Amniotic stem cell (primary cell): ENCODE results near the gene PLXDC1.
"Not testable (repeated sequence)": the region's sequence is repeated elsewhere in the genome, so short reads cannot be mapped to it uniquely, and the experiment has no call there.

Source experiments
- DNase-seq: peaks from one replicate; lab custom pipeline; 2025; lab: John Stamatoyannopoulos, UW

Gene PLXDC1

DNA sequence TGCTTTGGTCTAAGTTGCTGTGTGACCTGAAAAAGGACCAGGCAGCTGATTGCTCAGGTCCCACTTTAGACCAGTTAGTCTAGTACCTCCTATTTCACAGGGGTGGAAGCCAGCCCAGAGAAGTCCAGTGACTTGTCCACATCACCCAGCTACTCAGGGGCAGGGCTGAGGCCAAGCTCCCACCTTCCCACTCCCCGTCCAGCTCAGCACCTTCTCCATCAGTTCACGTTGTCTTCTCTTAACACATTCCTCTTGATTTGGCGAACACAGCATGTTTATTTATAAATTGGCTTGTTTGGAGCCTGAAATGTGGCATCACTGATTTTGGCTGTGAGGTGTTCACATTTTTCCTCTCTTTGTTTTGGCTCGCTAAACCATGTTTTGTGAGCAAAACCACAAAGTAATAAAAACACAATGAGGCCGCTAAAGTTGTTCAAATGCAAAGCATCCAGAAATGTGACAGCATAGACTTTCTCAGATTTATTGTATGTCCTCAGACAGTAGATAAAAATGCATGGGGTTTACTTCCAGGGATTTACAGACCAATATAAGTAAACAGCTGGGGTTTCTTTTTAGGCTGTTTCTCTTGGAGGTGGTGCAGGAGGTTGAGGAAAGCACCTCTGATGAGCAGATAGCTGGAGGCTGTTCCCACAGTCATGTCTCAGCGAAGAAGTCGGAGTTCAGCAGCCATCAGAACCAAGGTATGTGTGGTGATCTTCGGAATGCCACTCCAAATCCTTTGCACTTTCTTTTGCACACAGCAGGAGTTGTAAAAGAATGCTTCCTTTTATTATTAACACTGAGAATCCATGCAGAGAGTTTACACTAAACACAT lies 88.4 kb downstream of the PLXDC1 start:
- no peak for DNase-seq

DNA sequence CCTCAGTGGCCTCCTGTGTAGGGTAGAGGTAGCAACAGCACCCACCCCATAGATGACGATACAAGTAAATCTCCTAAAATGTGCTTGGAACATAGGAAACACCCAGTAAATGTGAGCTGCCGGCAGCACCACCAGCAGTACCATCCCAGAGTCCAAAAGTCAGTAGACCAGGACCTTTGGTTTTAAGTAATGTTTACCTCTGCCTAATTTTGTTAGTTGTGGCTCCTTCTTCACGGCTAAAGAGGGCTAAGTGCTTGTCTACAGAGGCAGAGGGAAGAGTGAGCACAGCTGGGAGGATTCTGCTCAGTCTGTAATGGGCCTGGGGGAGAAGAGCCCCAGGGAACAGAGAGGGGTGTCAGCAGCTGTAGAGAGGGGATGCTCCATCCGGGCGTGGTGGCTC lies 92.9 kb downstream of the PLXDC1 start:
- DNase-seq, result no peak

DNA sequence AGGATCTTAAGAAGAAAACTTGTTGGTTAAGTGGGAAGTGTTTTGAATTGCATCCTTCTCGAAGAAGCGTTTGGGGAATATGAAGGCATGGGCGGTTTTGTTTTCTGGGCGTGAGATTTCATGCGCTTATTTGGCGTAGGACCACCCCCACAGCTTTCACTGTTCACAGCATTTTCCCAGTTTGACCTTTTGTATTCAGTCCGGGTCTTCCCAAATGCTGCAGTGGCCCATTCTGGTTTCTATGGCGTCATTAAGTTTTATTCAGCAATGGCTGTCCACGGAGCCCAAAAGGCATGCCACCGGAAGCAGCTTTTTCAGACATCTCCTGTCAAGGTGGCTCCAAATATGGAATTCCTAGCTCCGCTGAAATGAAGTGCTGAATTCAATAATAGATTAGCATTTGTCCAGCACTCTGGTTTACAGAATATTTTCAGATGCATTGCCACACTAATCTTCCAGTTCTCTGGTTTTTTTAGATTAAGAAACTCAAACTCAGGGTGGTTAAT lies 93.7 kb downstream of the PLXDC1 start:
- DNase-seq, result no peak

DNA sequence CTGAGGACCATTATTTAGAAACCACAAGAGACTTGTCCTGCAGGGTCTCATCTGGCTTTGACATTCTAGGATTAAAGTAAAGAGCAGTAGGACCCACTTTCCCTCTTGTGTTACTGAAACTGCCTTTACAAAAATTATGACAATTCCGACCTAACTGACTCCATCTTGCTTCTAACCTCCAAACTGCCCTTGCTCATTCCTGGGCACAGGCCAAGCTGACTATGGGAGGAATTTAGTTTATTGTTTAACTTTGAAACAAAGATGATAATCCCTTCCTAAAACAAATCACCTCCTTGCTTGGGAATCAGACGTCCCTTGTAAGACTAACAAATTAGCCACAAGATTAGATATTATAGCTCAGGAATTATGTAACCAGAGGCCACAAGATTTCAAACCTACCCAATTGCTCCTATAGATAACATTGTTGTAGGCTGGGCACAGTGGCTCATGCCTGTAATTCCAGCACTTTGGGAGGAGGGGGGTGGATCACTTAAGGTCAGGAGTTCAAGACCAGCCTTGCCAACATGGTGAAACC lies 97.3 kb downstream of the PLXDC1 start:
- DNase-seq, result no peak

DNA sequence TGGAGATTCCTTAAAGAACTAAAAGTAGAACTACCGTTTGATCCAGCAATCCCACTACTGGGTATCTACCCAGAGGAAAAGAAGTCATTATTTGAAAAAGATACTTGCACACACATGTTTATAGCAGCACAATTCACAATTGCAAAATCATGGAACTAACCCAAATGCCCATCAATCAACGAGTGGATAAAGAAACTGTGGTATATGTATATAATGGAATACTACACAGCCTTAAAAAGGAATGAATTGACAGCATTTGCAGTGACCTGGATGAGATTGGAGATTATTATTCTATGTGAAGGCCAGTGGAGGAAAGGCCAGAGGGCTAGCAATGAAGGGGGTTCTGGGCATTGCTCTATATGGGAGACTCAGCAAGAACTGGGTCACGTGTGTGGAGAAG lies 99.0 kb downstream of the PLXDC1 start:
- not testable (repeated sequence) for DNase-seq

DNA sequence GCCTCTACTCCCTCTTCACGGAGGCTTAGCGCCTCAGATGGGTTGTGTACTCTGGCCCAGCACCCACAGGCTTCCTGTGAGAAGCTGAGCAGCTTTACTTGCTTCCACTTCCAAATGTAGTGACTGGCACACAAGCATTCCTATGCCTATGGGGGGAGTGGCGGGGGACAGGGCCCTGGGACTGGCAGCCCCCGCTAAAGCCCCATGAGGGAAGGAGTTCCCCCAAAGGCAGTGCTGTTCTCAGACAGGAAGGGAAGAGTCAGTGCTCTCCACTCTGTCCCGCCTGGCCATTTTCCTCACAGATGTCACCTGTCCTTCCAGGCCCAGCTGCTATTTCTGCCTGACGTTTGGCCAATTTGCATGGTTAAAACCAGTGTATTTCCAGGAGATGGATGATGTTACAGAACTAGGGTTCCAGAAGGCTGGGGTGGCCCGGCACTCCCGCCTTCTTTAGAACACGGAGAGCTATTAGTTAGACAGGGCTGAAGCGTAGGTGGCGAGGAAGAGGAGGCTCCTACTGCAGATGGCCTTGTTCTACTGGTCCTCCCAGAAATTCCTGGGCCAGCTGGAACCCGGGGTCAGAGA lies 100.3 kb downstream of the PLXDC1 start:
- DNase-seq, result no peak

DNA sequence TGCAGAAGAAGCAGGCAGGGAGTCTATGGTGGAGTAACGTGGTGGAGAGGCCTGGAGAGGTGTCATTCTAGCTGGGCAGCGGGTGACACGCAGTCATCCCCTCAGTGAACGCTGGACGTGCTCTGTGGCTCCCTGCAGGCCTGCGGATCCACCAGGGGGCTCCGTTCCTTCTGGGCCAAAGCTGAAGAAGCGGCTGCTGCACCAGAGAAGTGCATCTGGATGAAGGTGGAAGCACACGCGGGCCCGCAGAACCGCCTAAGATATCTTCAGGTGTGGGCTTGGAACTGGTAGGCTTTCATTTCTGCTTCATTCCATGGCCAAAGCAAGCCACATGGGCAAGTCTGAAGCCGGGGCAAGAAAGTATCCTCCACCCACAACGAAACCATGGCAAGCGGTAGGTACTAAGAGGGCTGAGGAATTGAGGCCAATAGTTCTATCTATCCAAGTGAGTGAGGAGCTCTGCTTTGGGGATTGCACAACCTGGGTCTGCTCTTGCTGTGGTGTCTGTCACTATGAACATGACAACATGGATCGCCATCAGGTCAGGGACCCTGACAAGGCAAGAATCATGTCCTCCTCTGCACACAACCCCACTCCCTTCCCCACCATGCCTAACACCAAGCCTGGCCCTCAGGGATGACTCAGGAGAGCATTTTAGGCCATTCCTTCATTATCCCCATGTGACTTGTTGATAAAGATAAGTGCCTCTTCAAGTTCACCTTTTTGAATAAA lies 105.3 kb downstream of the PLXDC1 start:
- DNase-seq, result no peak

DNA sequence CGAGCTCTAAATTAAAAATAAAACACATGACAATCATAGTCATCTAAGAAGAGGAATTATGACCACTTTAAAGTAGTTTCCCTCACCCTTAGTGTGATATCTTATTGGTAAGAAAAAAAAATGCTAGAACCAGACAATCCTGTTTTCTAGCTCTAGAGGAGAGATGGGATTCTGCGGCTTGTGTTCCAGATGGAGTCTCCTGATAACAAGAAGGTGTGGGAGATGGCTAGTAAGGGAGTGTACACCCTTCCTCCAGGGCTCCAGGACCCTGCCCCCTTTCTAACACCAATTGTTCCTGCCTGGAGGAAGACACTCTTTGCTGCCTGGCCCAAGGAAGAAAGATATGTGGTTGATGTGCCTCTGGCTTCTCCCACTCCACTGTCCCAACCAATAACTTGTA lies 115.4 kb downstream of the PLXDC1 start:
- DNase-seq, result no peak

DNA sequence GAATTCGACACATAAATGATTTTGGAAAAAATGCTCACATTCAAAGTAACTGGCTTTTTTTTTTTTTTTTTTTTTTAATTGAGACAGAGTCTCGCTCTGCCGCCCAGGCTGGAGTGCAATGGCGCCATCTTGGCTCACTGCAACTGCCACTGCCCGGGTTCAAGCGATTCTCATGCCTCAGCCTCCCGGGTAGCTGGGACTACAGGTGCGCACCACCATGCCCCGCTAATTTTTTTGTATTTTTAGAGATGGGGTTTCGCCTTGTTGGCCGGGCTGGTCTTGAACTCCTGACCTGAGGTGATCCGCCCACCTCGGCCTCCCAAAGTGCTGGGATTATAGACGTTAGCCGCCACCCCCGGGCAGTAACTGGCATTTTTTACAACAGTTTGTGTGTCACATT lies 115.9 kb downstream of the PLXDC1 start:
- not testable (repeated sequence) for DNase-seq

DNA sequence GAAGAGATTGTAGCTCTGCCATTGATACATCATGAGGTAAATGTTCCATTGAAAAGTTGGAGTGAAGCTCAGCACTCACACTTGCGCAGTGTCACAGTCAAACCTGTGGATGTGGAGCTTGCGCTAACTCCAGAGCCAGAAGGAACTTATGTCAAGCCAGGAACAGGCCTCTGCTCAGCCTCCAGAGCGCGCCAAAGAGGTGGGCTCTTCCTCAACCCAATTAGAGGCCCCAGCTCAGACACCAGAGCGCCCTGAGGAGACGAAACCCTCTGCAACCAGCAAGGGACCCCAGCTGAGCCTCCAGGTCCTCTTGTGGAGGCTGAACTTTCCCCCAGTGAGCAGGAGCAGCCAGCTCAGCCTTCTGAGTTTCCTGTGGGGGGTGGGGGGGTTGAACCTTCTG lies 122.7 kb downstream of the PLXDC1 start:
- no peak for DNase-seq

DNA sequence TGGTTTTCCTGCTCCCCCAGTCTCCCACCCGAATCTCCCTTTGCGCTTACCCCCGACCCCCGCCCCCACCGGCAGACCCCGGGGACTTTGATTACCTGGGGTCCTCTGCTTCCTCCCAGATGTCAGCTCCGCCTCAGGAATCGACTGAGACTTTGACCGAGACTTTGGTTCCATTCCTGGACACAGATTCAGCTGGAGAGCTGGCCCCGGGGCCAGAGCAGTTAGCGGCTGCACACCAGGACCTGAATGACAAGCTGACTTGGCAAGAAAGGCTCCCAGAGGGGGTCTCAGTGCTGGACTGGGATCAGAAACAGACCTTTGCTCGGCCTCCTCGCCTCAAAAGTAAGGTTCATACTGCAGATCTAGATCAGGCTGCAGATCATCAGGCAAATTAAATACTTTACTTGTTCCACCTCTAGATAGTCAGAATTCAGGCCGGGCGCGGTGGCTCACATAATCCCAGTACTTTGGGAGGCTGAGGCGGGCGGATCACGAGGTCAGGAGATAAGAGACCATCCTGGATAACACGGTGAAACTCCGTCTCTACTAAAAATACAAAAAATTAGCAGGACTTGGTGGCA lies 123.9 kb downstream of the PLXDC1 start:
- no peak for DNase-seq

DNA sequence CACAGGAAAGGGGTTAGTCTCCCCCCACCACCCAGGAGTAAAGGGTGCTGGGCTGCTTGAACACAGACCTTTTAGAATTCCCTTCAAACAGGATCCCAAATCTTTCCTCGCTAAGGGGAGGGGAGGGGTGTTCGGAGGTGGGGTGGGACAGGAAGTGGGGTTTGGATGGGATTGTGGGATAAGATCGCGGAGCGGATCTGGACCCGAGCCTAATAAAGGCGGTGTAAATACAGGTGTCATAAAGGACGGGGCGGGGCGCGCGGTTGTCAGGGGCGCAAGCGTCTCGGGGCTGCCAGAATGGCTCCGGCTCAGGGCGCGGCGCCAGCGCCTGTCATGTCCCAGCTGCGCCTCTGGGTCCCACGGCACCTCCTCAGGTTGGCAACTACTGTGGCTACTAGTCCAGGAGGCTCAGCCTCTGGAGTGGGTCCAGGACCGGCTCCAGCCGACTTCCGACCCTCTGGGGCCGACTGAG lies 124.4 kb downstream of the PLXDC1 start:
- DNase-seq, result no peak

DNA sequence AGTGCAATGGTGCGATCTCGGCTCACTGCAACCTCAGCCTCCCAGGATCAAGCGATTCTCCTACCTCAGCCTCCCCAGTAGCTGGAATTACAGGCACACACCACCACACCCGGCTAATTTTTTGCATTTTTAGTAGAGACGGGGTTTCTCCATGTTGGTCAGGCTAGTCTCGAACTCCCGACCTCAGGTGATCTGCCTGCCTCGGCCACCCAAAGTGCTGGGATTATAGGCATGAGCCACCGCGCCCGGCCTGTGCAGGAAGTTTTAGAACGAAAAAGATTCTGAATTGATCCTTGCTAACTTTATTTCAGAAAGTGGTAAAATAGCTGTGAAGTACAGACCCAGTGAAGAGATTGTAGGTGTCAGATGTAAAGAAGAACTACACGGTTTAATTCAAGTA lies 125.1 kb downstream of the PLXDC1 start:
- DNase-seq, result not testable (repeated sequence)

DNA sequence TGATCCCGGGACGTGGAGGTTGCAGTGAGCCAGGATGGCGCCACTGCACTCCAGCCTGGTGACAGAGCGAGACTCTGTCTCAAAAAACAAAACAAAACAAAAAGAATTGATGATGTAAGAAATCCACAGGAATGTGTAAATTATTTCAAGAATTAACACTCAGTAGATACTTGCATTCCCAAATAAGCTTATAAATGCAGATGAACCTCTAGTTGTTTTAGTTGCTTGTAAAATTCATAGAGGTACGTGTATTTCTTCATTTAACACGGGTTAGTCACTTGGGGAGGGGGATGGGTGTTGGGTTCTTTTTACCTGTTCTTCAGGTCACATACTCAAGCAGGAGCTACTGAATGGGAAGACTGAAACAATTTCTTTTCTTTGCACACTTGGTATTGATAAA lies 128.5 kb downstream of the PLXDC1 start:
- DNase-seq, result no peak

DNA sequence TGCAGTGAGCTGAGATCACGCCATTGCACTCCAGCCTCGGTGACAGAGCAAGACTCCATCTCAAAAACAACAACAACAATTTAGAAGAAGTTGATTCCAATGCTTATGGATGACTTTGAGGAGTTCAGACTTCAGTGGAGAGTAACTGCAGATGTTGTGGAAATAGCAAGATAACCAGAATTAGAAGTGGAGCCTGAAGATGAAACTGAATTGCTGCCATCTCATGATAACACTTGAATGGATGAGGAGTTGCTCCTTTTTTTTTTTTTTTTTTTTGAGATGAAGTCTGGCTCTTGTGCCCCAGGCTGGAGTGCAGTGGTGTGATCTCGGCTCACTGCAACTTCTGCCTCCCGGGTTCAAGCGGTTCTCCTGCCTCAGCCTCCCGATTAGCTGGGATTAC lies 131.4 kb downstream of the PLXDC1 start:
- not testable (repeated sequence) for DNase-seq

DNA sequence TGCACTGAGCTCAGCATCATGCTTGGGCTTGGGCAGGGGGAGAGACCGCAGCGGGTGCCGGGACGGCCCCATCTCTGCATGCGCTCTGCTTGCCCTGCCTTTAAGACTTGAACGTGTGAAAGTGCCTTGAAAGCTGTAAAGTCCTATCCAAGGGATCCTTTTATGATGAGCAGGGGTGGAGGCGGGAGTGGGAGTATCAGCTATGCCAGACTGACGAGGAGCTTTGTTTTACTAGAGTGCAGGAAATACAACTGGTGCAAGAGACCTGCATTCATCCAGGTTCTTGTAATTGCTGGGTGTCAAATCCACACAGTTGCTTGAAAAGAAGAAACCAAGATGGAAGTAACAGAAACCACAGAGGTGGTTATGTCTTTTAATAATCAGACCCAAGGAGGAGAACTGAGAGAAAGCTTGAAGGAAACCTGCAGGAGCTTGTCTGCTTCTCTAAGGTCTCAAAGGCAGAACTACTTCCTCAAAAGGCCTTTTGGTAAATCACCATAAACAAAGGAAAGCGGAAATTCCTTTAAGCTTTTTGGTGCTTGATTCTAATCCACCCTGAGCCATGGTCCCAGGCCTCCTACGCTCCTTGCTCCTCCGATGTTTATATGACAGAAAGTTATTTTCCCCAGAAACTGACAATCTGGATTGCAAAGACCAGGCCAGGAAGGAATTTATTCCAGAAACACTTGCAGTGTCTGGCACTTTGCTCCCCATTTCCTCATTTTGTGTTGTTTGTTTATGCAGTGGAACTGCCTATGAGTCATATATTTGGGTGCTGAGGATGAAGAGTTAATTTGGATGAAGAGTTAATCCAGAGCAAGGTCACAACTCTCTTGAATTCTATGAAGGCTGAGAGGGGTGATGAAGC lies 132.9 kb downstream of the PLXDC1 start:
- no peak for DNase-seq

DNA sequence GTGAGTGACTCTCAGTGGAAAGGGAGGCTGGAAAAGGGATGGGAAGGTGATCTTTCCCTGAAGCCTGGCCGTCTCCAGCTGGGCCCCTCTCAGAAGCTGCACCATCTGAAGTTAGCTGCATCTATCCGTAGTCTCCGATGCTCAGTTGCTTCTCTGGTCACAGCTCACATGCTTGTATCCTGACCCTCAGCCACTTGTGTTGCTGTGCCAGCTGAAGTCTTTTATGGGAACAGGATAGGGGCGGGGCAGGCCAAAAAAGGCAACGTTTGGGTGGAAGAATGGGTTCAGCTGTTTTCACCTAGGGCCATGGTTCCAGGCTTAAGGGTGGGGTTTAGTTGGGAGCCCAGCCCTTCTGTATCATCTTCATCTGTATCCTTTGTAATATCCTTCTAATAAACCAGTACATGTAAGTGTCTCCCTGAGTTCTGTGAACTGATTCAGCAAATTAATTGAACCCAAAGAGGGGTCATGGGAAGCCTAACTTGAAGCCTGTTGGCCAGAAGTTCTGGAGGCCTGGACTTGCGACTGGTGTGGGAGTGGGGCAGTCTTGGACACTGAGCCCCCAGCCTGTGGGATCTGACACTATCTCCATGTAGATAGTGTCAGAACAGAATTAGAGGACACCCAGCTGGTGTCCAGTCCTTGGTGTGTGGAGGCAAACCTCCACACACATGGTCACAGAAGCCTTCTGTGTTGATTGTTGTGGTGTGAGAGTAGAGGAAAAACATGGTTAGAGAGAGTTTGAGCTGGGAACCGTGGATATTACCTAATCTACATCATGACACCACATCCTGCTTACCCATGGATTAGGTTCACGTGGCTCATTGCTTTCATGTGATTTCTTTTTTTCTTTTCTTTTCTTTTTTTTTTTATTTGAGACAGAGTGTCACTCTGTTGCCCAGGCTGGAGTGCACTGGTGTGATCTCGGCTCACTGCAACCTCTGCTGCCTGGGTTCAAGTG lies 135.0 kb downstream of the PLXDC1 start:
- no peak for DNase-seq

DNA sequence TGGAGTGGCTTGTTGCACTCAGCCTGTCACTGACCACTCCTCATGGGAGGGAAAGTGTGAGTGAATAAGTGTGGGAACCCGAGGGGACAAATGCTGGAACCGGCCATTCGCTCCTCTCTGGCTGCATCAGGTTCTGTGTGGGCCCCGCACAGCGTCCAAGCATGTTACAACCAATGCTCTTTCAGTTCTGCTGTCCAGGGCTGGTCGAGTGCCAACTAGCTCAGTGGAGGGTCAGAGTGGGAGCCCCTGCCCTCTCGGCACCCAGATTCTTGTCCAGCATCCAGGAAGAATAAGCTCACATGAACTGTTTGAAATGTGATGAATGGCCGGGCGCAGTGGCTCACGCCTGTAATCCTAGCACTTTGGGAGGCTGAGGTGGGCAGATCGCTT lies 135.9 kb downstream of the PLXDC1 start:
- no peak for DNase-seq

DNA sequence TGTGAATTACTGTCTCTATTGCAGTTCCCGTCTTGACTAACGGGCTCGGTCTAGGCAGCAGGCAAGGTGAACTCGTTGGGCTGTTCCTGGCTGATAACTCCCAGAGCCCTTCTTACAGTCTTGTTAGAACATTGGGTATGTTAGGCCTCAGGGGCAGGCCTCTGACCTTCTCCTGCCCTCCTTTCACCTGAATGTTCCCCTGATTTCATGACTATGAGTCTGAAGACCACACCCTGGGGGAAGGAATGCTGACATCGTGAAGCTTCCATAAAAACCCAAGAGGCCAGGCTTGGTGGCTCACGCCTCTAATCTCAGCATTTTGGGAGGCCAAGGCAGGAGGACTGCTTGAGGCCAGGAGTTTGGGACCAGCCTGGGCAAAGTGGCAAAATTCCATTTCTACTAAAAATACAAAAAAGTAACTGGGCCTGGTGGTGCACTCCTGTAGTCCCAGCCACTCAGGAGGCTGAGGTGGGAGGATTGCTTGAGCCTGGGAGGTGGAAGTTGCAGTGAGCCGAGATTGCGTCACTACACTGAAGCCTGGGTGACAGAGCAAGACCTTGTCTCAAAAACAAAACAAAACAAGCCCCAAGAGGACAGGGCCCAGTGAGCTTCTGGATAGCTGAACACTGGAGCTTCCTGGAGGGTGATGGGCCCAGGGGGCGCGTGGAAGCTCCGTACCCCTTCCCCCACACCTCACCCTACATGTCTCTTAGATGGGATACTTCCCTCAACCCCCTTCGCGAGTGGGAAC lies 136.5 kb downstream of the PLXDC1 start:
- DNase-seq, result no peak
